ENCODE data around the gene KCNK7.
A peak's percentile ranks its signal among the peaks of the same experiment; 100 is the strongest.

Gene KCNK7

GRCh38 chr11:65610404-65610803 is 14.8 kb upstream of the KCNK7 start:
- DNase-seq: no peak

GRCh38 chr11:65609665-65610064 is 14.1 kb upstream of the KCNK7 start:
- no peak for DNase-seq

- no peak for DNase-seq
Observed at GRCh38 chr11:65609229-65609628, 13.6 kb upstream of the KCNK7 start.

GRCh38 chr11:65607614-65608426 is 12.2 kb upstream of the KCNK7 start:
- no peak for DNase-seq

GRCh38 chr11:65606876-65607613 is 11.4 kb upstream of the KCNK7 start:
- DNase-seq: no peak

GRCh38 chr11:65604258-65604657 is 8.7 kb upstream of the KCNK7 start:
- no peak for DNase-seq

- DNase-seq: no peak
Observed at GRCh38 chr11:65599955-65600246, 4.3 kb upstream of the KCNK7 start.

GRCh38 chr11:65599216-65599954 is 3.8 kb upstream of the KCNK7 start:
- no peak for DNase-seq

GRCh38 chr11:65598258-65598699 is 2.7 kb upstream of the KCNK7 start:
- no peak for DNase-seq

- DNase-seq: no peak
Observed at GRCh38 chr11:65596520-65596919, 920 bp upstream of the KCNK7 start.

GRCh38 chr11:65595131-65595530 is 469 bp downstream of the KCNK7 start:
- DNase-seq: no peak

- DNase-seq: no peak
Observed at GRCh38 chr11:65593518-65594414, 1.8 kb downstream of the KCNK7 start.

- DNase-seq: no peak
Observed at GRCh38 chr11:65592858-65593517, 2.6 kb downstream of the KCNK7 start.

- DNase-seq: no peak
Observed at GRCh38 chr11:65591939-65592857, 3.4 kb downstream of the KCNK7 start.

- no peak for DNase-seq
Observed at GRCh38 chr11:65590240-65590738, 5.3 kb downstream of the KCNK7 start.

GRCh38 chr11:65589444-65590239 is 6.0 kb downstream of the KCNK7 start:
- DNase-seq: no peak

- DNase-seq: peak; percentile 62
Observed at GRCh38 chr11:65588199-65589054, 7.2 kb downstream of the KCNK7 start.

- no peak for DNase-seq
Observed at GRCh38 chr11:65586676-65587075, 8.9 kb downstream of the KCNK7 start.

GRCh38 chr11:65586247-65586630 is 9.4 kb downstream of the KCNK7 start:
- DNase-seq: no peak

Data from stimulated activated CD4-positive, alpha-beta T cell treated with anti-CD3 and anti-CD28 coated beads, Interleukin-12 subunit alpha, Interleukin-12 subunit beta, amount 100 ng/mL, for 4 hours (primary cell).